HG02981 (cell line): ENCODE results near the gene FES.

Experiments used
- ATAC-seq: cut with Tn5 transposase; IDR thresholded peaks from one replicate; pipeline ENCODE4 v1.9.1; 2021; ENCODE audit warnings: mild to moderate bottlenecking, moderate library complexity; ENCODE audit not compliant: unreplicated experiment

The FES gene

GRCh38 chr15:90875549-90875981, 8.7 kb upstream of the FES start:
- no peak for ATAC-seq

GRCh38 chr15:90876046-90876445, 8.3 kb upstream of the FES start:
- ATAC-seq = no peak

GRCh38 chr15:90876512-90877170, 7.7 kb upstream of the FES start:
- no peak for ATAC-seq

GRCh38 chr15:90877315-90877714, 7.0 kb upstream of the FES start:
- no peak for ATAC-seq

GRCh38 chr15:90877996-90878395, 6.3 kb upstream of the FES start:
- ATAC-seq = no peak

GRCh38 chr15:90878660-90879059, 5.6 kb upstream of the FES start:
- no peak for ATAC-seq

GRCh38 chr15:90879730-90880366, 4.5 kb upstream of the FES start:
- ATAC-seq = no peak

GRCh38 chr15:90880381-90881145, 3.7 kb upstream of the FES start:
- no peak for ATAC-seq

- no peak for ATAC-seq
Measured at GRCh38 chr15:90881181-90881977, 2.9 kb upstream of the FES start.

- ATAC-seq = no peak
Measured at GRCh38 chr15:90881978-90882721, 2.2 kb upstream of the FES start.

GRCh38 chr15:90882781-90883525, 1.4 kb upstream of the FES start:
- ATAC-seq = no peak

GRCh38 chr15:90883526-90883975, 753 bp upstream of the FES start:
- no peak for ATAC-seq

- no peak for ATAC-seq
Measured at GRCh38 chr15:90884719-90885431, 571 bp downstream of the FES start.

GRCh38 chr15:90885432-90886290, 1.4 kb downstream of the FES start:
- ATAC-seq = no peak

GRCh38 chr15:90886291-90886614, 1.9 kb downstream of the FES start:
- ATAC-seq = no peak

- ATAC-seq = no peak
Measured at GRCh38 chr15:90887037-90887481, 2.8 kb downstream of the FES start.

GRCh38 chr15:90889313-90889730, 5.0 kb downstream of the FES start:
- ATAC-seq = no peak
